ENCODE data around the gene PAPSS2. TPM values are rescaled to one million over a fixed set of nuclear protein-coding genes. Genes with fewer than 3 reads are reported as not detected.

The PAPSS2 gene
- total and polyA plus RNA-seq, 5 donors from 2014 or later = 0.07 to 0.14 (median 0.08) TPM; not detected in 2

- H3K36me3 ChIP-seq (ENCODE audit: control insufficient read depth, insufficient read depth, low read length) = no peaks in the 10 kb centered on the region
- Mint-ChIP-seq H3K27me3 (peaks cover 47% of the 10 kb centered on the region), H3K27ac (no peak overlapping the region), H3K4me1 (peaks cover 0 to 14% (median 8%) of the 10 kb centered on the region in 4 donors), H3K9me3 (peaks cover 0 to 3% (median 0%) of the 10 kb centered on the region in 7 donors), H3K4me3 (no peak overlapping the region), H3K36me3 (no peaks in the 10 kb centered on the region)
- H3K27ac ChIP-seq (ENCODE audit: insufficient read depth, low read length, poor library complexity, severe bottlenecking) = no peak overlapping the region
- peaks cover 9% of the 10 kb centered on the region for H3K4me1 ChIP-seq (ENCODE audit: control insufficient read depth, insufficient read depth, low read length, poor library complexity, severe bottlenecking)
- no peak overlapping the region for H3K4me3 ChIP-seq (ENCODE audit: low read depth, low read length)
- H3K27me3 ChIP-seq (ENCODE audit: control insufficient read depth, insufficient read depth, low read length) = peaks cover 18% of the 10 kb centered on the region
- no peak for ATAC-seq (ENCODE audit: low read depth in 2 of 2)
- DNase-seq = peak in 2 of 3 donors; percentile 29 to 40
- no peaks in the 10 kb centered on the region for H3K9me3 ChIP-seq (ENCODE audit: control insufficient read depth in 2 of 2, low read length in 2 of 2)
These were observed 3.1 kb upstream of the PAPSS2 start for GRCh38 chr10:87656431-87657072.

GRCh38 chr10:87657371-87657770, 2.3 kb upstream of the PAPSS2 start:
- Mint-ChIP-seq H3K27ac (no peak overlapping the region), H3K9me3 (peaks cover 0 to 3% (median 0%) of the 10 kb centered on the region in 7 donors), H3K36me3 (no peaks in the 10 kb centered on the region), H3K4me3 (no peak overlapping the region), H3K4me1 (peaks cover 0 to 14% (median 8%) of the 10 kb centered on the region in 4 donors), H3K27me3 (peaks cover 53% of the 10 kb centered on the region)
- peaks cover 22% of the 10 kb centered on the region for H3K27me3 ChIP-seq (ENCODE audit: control insufficient read depth, insufficient read depth, low read length)
- H3K27ac ChIP-seq (ENCODE audit: insufficient read depth, low read length, poor library complexity, severe bottlenecking) = no peak overlapping the region
- DNase-seq (no peak), ATAC-seq (ENCODE audit: low read depth in 2 of 2) (no peak)
- peaks cover 9% of the 10 kb centered on the region for H3K4me1 ChIP-seq (ENCODE audit: control insufficient read depth, insufficient read depth, low read length, poor library complexity, severe bottlenecking)
- no peaks in the 10 kb centered on the region for H3K9me3 ChIP-seq (ENCODE audit: control insufficient read depth in 2 of 2, low read length in 2 of 2)
- H3K36me3 ChIP-seq (ENCODE audit: control insufficient read depth, insufficient read depth, low read length) = no peaks in the 10 kb centered on the region
- no peak overlapping the region for H3K4me3 ChIP-seq (ENCODE audit: low read depth, low read length)

- ATAC-seq (ENCODE audit: low read depth in 2 of 2) (no peak), DNase-seq (no peak)
- Mint-ChIP-seq H3K9me3 (peaks cover 0 to 3% (median 0%) of the 10 kb centered on the region in 7 donors), H3K36me3 (no peaks in the 10 kb centered on the region), H3K27ac (no peak overlapping the region), H3K27me3 (peaks cover 63% of the 10 kb centered on the region), H3K4me1 (peaks cover 0 to 14% (median 8%) of the 10 kb centered on the region in 4 donors), H3K4me3 (no peak overlapping the region)
- Histone ChIP-seq H3K4me3 (ENCODE audit: low read depth, low read length) (no peak overlapping the region), H3K36me3 (ENCODE audit: control insufficient read depth, insufficient read depth, low read length) (no peaks in the 10 kb centered on the region), H3K27ac (ENCODE audit: insufficient read depth, low read length, poor library complexity, severe bottlenecking) (no peak overlapping the region), H3K9me3 (ENCODE audit: control insufficient read depth in 2 of 2, low read length in 2 of 2) (no peaks in the 10 kb centered on the region), H3K4me1 (ENCODE audit: control insufficient read depth, insufficient read depth, low read length, poor library complexity, severe bottlenecking) (peaks cover 9% of the 10 kb centered on the region), H3K27me3 (ENCODE audit: control insufficient read depth, insufficient read depth, low read length) (peaks cover 22% of the 10 kb centered on the region)
These were observed 1.3 kb upstream of the PAPSS2 start for GRCh38 chr10:87658321-87658795.

- H3K9me3 Mint-ChIP-seq = peaks cover 0 to 3% (median 0%) of the 10 kb centered on the region in 7 donors
- Histone ChIP-seq H3K9me3 (ENCODE audit: control insufficient read depth in 2 of 2, low read length in 2 of 2) (no peaks in the 10 kb centered on the region), H3K36me3 (ENCODE audit: control insufficient read depth, insufficient read depth, low read length) (no peaks in the 10 kb centered on the region), H3K4me3 (ENCODE audit: low read depth, low read length) (no peak overlapping the region), H3K4me1 (ENCODE audit: control insufficient read depth, insufficient read depth, low read length, poor library complexity, severe bottlenecking) (peaks cover 9% of the 10 kb centered on the region), H3K27me3 (ENCODE audit: control insufficient read depth, insufficient read depth, low read length) (peaks cover 22% of the 10 kb centered on the region), H3K27ac (ENCODE audit: insufficient read depth, low read length, poor library complexity, severe bottlenecking) (no peak overlapping the region)
- no peaks in the 10 kb centered on the region for H3K36me3 Mint-ChIP-seq
- no peak for DNase-seq
- H3K4me1 Mint-ChIP-seq = peaks cover 0 to 14% (median 8%) of the 10 kb centered on the region in 4 donors
- peak overlapping the region; percentile 62 to 86 (median 74) for H3K4me3 Mint-ChIP-seq
- H3K27ac Mint-ChIP-seq = no peak overlapping the region
- H3K27me3 Mint-ChIP-seq = peaks cover 70% of the 10 kb centered on the region
- ATAC-seq (ENCODE audit: low read depth in 2 of 2) = peak in 1 of 2 donors; percentile 21
These were observed 671 bp upstream of the PAPSS2 start for GRCh38 chr10:87658858-87659555.

GRCh38 chr10:87660484-87661133, 931 bp downstream of the PAPSS2 start:
- Mint-ChIP-seq H3K4me1 (peaks cover 0 to 14% (median 8%) of the 10 kb centered on the region in 4 donors), H3K9me3 (peaks cover 0 to 5% (median 0%) of the 10 kb centered on the region in 7 donors), H3K36me3 (no peaks in the 10 kb centered on the region), H3K27me3 (peaks cover 74% of the 10 kb centered on the region), H3K4me3 (peak overlapping the region; percentile 33 to 80 (median 74)), H3K27ac (peak overlapping the region in 1 of 3 donors; percentile 81)
- H3K27me3 ChIP-seq (ENCODE audit: control insufficient read depth, insufficient read depth, low read length) = peaks cover 30% of the 10 kb centered on the region
- peaks cover 9% of the 10 kb centered on the region for H3K4me1 ChIP-seq (ENCODE audit: control insufficient read depth, insufficient read depth, low read length, poor library complexity, severe bottlenecking)
- H3K9me3 ChIP-seq (ENCODE audit: control insufficient read depth in 2 of 2, low read length in 2 of 2) = no peaks in the 10 kb centered on the region
- no peak for DNase-seq
- H3K36me3 ChIP-seq (ENCODE audit: control insufficient read depth, insufficient read depth, low read length) = no peaks in the 10 kb centered on the region
- ATAC-seq (ENCODE audit: low read depth in 2 of 2) = no peak
- no peak overlapping the region for H3K27ac ChIP-seq (ENCODE audit: insufficient read depth, low read length, poor library complexity, severe bottlenecking)
- H3K4me3 ChIP-seq (ENCODE audit: low read depth, low read length) = peak overlapping the region; percentile 41

- H3K4me3 ChIP-seq (ENCODE audit: low read depth, low read length) = no peak overlapping the region
- no peak for DNase-seq
- H3K4me1 ChIP-seq (ENCODE audit: control insufficient read depth, insufficient read depth, low read length, poor library complexity, severe bottlenecking) = peaks cover 9% of the 10 kb centered on the region
- H3K9me3 Mint-ChIP-seq = peaks cover 0 to 5% (median 0%) of the 10 kb centered on the region in 7 donors
- H3K36me3 ChIP-seq (ENCODE audit: control insufficient read depth, insufficient read depth, low read length) = no peaks in the 10 kb centered on the region
- H3K4me3 Mint-ChIP-seq = no peak overlapping the region
- no peak overlapping the region for H3K27ac Mint-ChIP-seq
- H3K27ac ChIP-seq (ENCODE audit: insufficient read depth, low read length, poor library complexity, severe bottlenecking) = no peak overlapping the region
- H3K27me3 Mint-ChIP-seq = peaks cover 67% of the 10 kb centered on the region
- H3K36me3 Mint-ChIP-seq = no peaks in the 10 kb centered on the region
- H3K27me3 ChIP-seq (ENCODE audit: control insufficient read depth, insufficient read depth, low read length) = peaks cover 31% of the 10 kb centered on the region
- no peak for ATAC-seq (ENCODE audit: low read depth in 2 of 2)
- peaks cover 0 to 14% (median 8%) of the 10 kb centered on the region in 4 donors for H3K4me1 Mint-ChIP-seq
- no peaks in the 10 kb centered on the region for H3K9me3 ChIP-seq (ENCODE audit: control insufficient read depth in 2 of 2, low read length in 2 of 2)
These were observed 2.4 kb downstream of the PAPSS2 start for GRCh38 chr10:87661861-87662785.

- no peak overlapping the region for H3K4me3 ChIP-seq (ENCODE audit: low read depth, low read length)
- ATAC-seq (ENCODE audit: low read depth in 2 of 2) = no peak
- no peaks in the 10 kb centered on the region for H3K36me3 Mint-ChIP-seq
- peaks cover 29% of the 10 kb centered on the region for H3K27me3 ChIP-seq (ENCODE audit: control insufficient read depth, insufficient read depth, low read length)
- no peak overlapping the region for H3K4me3 Mint-ChIP-seq
- no peak for DNase-seq
- no peaks in the 10 kb centered on the region for H3K36me3 ChIP-seq (ENCODE audit: control insufficient read depth, insufficient read depth, low read length)
- peaks cover 0 to 5% (median 0%) of the 10 kb centered on the region in 7 donors for H3K9me3 Mint-ChIP-seq
- peaks cover 0 to 11% (median 6%) of the 10 kb centered on the region in 4 donors for H3K4me1 Mint-ChIP-seq
- H3K27me3 Mint-ChIP-seq = peaks cover 57% of the 10 kb centered on the region
- H3K4me1 ChIP-seq (ENCODE audit: control insufficient read depth, insufficient read depth, low read length, poor library complexity, severe bottlenecking) = peaks cover 9% of the 10 kb centered on the region
- no peak overlapping the region for H3K27ac ChIP-seq (ENCODE audit: insufficient read depth, low read length, poor library complexity, severe bottlenecking)
- no peak overlapping the region for H3K27ac Mint-ChIP-seq
- H3K9me3 ChIP-seq (ENCODE audit: control insufficient read depth in 2 of 2, low read length in 2 of 2) = no peaks in the 10 kb centered on the region
These were observed 4.6 kb downstream of the PAPSS2 start for GRCh38 chr10:87664276-87664701.

All from CD4-positive, CD25-positive, alpha-beta regulatory T cell (primary cell).